K562 (cell line): Measurements from ENCODE around the gene WDR18. TPM values are rescaled to one million over a fixed set of nuclear protein-coding genes. Genes with fewer than 3 reads are reported as not detected.
A peak's percentile ranks its signal among the peaks of the same experiment; 100 is the strongest.

Source experiments
- ARID3A ChIP-seq: IDR thresholded peaks from 2 replicates; pipeline ENCODE4 v1.6.1; 2012; ENCODE audit warnings: low read depth, low read length, improper control_type of control experiment, borderline replicate concordance
- ATF7 ChIP-seq: fragments of 450-650 bp; IDR thresholded peaks from 2 replicates; pipeline ENCODE4 v1.7.1; 2014; ENCODE audit warnings: mild to moderate bottlenecking, moderate library complexity
- COPS2 ChIP-seq: fragments of 450-650 bp; conservative IDR thresholded peaks from 2 replicates; pipeline ENCODE4 v1.6.1; 2016; ENCODE audit warnings: mild to moderate bottlenecking, moderate library complexity
- EP300 ChIP-seq: IDR thresholded peaks from 2 replicates; pipeline ENCODE4 v1.6.1; 2012; ENCODE audit warnings: low read length, improper control_type of control experiment
- MEIS2 ChIP-seq: fragments of 450-650 bp; IDR thresholded peaks from 2 replicates; pipeline ENCODE4 v1.6.1; 2014; ENCODE audit warnings: mild to moderate bottlenecking; ENCODE audit not compliant: partially characterized antibody
- MNT ChIP-seq, 2 experiments: fragments of 450-650 bp; conservative IDR thresholded peaks; 2 replicates each; pipeline ENCODE4 v1.6.1; 2017; ENCODE audit warnings: mild to moderate bottlenecking in 2 of 2, moderate library complexity in 2 of 2
- NFIC ChIP-seq: fragments of 450-650 bp; IDR thresholded peaks from 2 replicates; pipeline ENCODE4 v1.6.1; 2017; ENCODE audit warnings: mild to moderate bottlenecking, inconsistent platforms
- NR2C2 ChIP-seq, 2 experiments: fragments of 200-800 bp in 1 of 2; sonication (Bioruptor generic) in 1 of 2; sonication (generic) in 1 of 2; formaldehyde crosslinking in 1 of 2; IDR thresholded peaks; 2 replicates each; pipeline versions ENCODE4 v1.6.1 to v1.8.0; 2016 to 2022; ENCODE audit warnings: mild to moderate bottlenecking in 1 of 2, missing compliant biosample characterization in 1 of 2, missing genetic modification characterization in 1 of 2, missing genetic modification reagents in 1 of 2
- PHF21A ChIP-seq: fragments of 450-650 bp; IDR thresholded peaks from 2 replicates; pipeline ENCODE4 v1.6.1; 2017; ENCODE audit warnings: low read depth, borderline replicate concordance
- PKNOX1 ChIP-seq: fragments of 450-650 bp; IDR thresholded peaks from 2 replicates; pipeline ENCODE4 v1.6.1; 2016
- POLR2AphosphoS5 ChIP-seq: IDR thresholded peaks from 2 replicates; pipeline ENCODE4 v1.6.1; 2011; ENCODE audit warnings: mild to moderate bottlenecking, low read depth, low read length, moderate library complexity; ENCODE audit not compliant: control insufficient read depth, insufficient read depth
- SMARCC2 ChIP-seq: fragments of 450-650 bp; IDR thresholded peaks from 2 replicates; pipeline ENCODE4 v1.6.1; 2017; ENCODE audit warnings: antibody characterized with exemption, moderate library complexity, mild to moderate bottlenecking, low read depth
- SP1 ChIP-seq: sonication (generic); formaldehyde crosslinking; IDR thresholded peaks from 2 replicates; pipeline ENCODE4 v1.8.1; 2022; ENCODE audit warnings: mild to moderate bottlenecking, missing genetic modification reagents
- TAF1 ChIP-seq: IDR thresholded peaks from 2 replicates; pipeline ENCODE4 v1.6.1; 2011; ENCODE audit warnings: mild to moderate bottlenecking, low read length, moderate library complexity; ENCODE audit not compliant: insufficient read depth, control insufficient read depth, severe bottlenecking; ENCODE audit errors: extremely low read depth
- U2AF1 ChIP-seq: fragments of 200-400 bp; formaldehyde crosslinking; optimal IDR thresholded peaks from 2 replicates; pipeline ENCODE3; 2017; ENCODE audit warnings: mild to moderate bottlenecking, low read depth, low read length, moderate library complexity
- ZHX1 ChIP-seq: fragments of 150-350 bp; conservative IDR thresholded peaks from 2 replicates; pipeline ENCODE4 v1.6.1; 2014; ENCODE audit warnings: low read length
- ZNF121 ChIP-seq: sonication (generic); formaldehyde crosslinking; conservative IDR thresholded peaks from 2 replicates; pipeline ENCODE4 v1.8.0; 2022; ENCODE audit warnings: missing genetic modification reagents
- ZNF282 ChIP-seq: sonication (generic); formaldehyde crosslinking; IDR thresholded peaks from 2 replicates; pipeline ENCODE4 v1.8.1; 2023; ENCODE audit warnings: missing genetic modification reagents
- polyA plus RNA-seq, 8 experiments: library from polyadenylated mRNA; depleted of rRNA in 4 of 8; stranded (reverse) in 5 of 8; unstranded in 3 of 8; fragments of >200 nt; fragmentation: Nextera tagmentation in 2 of 8; fragmentation: Illumina TruSeq in 1 of 8; extraction: Ambion mirVana in 2 of 8; extraction: Trizol in 1 of 8; gene quantifications; 2 replicates each; pipeline versions ENCODE4 v1.2.1 to v1.2.3, GENCODE V29; 2011 to 2014; ENCODE audit warnings: inconsistent platforms in 1 of 8, missing spikeins in 1 of 8
- total RNA-seq, 7 experiments: library from RNA; depleted of rRNA in 6 of 7; stranded (reverse); fragments of >200 nt in 6 of 7; fragmentation: Illumina TruSeq in 2 of 7; extraction: Trizol in 2 of 7; gene quantifications; 2 replicates each; pipeline versions ENCODE4 v1.2.1 to v1.2.3, GENCODE V29; 2011 to 2021; ENCODE audit warnings: low replicate concordance in 1 of 7

Gene WDR18
- total and polyA plus RNA-seq, 9 of the 15 experiments (the other 6 are each of a cell fraction or from before 2014, with no cell fraction given), result 0.65 to 181 (median 30.1) TPM

- TF ChIP-seq ZHX1 (no peak), NR2C2 (CRISPR knock-in tag; IDR thresholded peaks at IDR 0.05) (0 out of 2 replicates have a peak, but pooled peaks have one; percentile 39), NR2C2 (tag; IDR thresholded peaks at IDR 0.05) (no peak), ARID3A (no peak), EP300 (peak; percentile 79), ATF7 (peak; percentile 88), MEIS2 (peak; percentile 83), TAF1 (peak; percentile 19), ZNF282 (no peak), COPS2 (no peak), PKNOX1 (peak; percentile 58), POLR2AphosphoS5 (peak; percentile 20; the same call in 1 of the 2 replicates), SMARCC2 (peak; percentile 62; the same call in 1 of the 2 replicates), SP1 (CRISPR knock-in tag) (peak; percentile 57; the same call in 1 of the 2 replicates), ZNF121 (peak; percentile 91), NFIC (no peak), U2AF1 (no peak), PHF21A (peak; percentile 96), MNT (conservative IDR thresholded peaks at IDR 0.05) (peak in 1 of 2 experiments; percentile 48; a peak in 2 of 4 replicates)
These were observed 24.9 kb upstream of the WDR18 start (continued) for GRCh38 chr19:958967-959855.
